ENCODE measurements around the gene PPP1R9A.

PPP1R9A gene

DNA sequence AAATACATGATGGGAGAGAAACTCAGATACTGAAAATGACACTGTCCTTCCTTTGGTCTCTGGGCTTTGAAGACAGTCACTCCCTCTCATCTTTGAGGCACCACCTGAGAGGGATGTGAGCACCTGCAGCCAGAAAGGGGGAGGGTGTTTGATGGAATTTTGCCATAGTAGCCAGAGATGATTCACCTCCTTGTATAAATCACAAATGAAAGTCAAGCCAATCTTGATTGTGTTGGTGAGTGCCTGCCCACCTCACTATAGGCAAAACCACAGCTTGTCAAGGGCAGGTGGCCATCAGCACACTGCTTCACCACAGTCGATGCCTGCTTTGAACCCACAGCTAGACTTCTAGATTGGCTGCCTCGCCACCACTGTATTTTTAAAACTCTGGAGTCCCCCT, 368.7 kb downstream of the PPP1R9A start:
- DNase-seq (ENCODE audit: low read depth, low spot score) = no peak
- H3K4me3 ChIP-seq (ENCODE audit: low read length) = no peak overlapping the region

DNA sequence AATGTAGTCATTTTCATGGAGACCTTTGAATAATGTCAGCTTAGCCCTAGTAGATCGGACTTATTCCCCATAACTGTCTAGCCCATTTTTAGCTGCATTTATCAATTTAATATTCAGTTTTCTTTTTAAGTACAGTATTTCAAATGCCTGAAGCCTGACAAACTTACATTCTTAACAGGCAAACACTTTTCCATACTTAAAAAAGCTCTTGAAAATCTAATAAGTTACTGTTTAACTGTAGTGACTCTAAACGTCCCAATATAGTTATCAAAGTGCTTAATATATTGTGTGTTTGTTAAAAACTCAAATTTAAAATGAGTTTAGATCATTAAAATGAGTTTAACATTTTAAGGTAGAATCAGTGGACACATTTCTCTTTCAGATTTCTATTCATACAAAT, 372.0 kb downstream of the PPP1R9A start:
- no peak for DNase-seq (ENCODE audit: low read depth, low spot score)
- no peak overlapping the region for H3K4me3 ChIP-seq (ENCODE audit: low read length)

DNA sequence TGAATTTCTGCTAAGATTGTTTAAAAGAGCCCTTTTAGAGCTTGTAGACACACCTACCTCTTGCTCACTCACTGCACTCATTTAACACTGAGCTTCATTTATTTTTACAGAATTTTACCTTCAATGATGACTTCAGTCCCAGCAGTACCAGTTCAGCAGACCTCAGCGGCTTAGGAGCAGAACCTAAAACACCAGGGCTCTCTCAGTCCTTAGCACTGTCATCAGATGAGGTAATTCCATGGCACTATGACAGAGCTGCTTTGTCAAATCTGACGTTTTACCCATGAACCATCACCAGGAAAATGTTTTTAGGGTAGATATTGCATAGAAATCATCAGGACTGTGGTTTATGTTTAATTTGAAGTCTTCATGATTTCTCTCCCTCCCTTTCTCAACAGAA, 378.7 kb downstream of the PPP1R9A start:
- no peak overlapping the region for H3K4me3 ChIP-seq (ENCODE audit: low read length)

GRCh38 chr7:95290166-95290830, 382.9 kb downstream of the PPP1R9A start:
- no peak overlapping the region for H3K4me3 ChIP-seq (ENCODE audit: low read length)
- DNase-seq (ENCODE audit: low read depth, low spot score) = no peak

More for the DNA sequence above, 378.7 kb downstream of the PPP1R9A start:
- DNase-seq (ENCODE audit: low read depth, low spot score) = no peak

DNA sequence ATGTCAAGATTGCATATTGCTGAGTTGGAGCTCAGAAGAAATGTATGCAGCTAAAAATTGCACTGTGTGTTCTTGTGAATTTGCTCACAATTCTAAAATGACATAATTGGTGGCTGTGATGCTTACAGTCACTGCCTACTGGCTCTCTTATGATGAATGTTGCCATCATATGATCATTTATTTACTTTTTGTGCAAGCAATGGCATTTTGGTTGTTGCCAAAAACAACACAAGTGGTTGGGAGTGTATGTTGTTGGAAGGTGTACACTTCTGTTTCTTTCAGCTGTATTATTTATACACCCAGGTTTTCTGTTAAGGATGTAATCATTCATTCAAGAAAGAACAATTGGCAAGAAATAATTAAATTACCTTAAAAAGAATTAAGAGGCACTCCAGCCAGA, 388.0 kb downstream of the PPP1R9A start:
- no peak for DNase-seq (ENCODE audit: low read depth, low spot score)
- H3K4me3 ChIP-seq (ENCODE audit: low read length) = no peak overlapping the region

GRCh38 chr7:95296456-95296855, 389.1 kb downstream of the PPP1R9A start:
- H3K4me3 ChIP-seq (ENCODE audit: low read length) = no peak overlapping the region
- no peak for DNase-seq (ENCODE audit: low read depth, low spot score)

GRCh38 chr7:95297041-95297440, 389.6 kb downstream of the PPP1R9A start:
- no peak overlapping the region for H3K4me3 ChIP-seq (ENCODE audit: low read length)
- no peak for DNase-seq (ENCODE audit: low read depth, low spot score)

GRCh38 chr7:95298091-95298490, 390.7 kb downstream of the PPP1R9A start:
- H3K4me3 ChIP-seq (ENCODE audit: low read length) = no peak overlapping the region
- DNase-seq (ENCODE audit: low read depth, low spot score) = no peak

DNA sequence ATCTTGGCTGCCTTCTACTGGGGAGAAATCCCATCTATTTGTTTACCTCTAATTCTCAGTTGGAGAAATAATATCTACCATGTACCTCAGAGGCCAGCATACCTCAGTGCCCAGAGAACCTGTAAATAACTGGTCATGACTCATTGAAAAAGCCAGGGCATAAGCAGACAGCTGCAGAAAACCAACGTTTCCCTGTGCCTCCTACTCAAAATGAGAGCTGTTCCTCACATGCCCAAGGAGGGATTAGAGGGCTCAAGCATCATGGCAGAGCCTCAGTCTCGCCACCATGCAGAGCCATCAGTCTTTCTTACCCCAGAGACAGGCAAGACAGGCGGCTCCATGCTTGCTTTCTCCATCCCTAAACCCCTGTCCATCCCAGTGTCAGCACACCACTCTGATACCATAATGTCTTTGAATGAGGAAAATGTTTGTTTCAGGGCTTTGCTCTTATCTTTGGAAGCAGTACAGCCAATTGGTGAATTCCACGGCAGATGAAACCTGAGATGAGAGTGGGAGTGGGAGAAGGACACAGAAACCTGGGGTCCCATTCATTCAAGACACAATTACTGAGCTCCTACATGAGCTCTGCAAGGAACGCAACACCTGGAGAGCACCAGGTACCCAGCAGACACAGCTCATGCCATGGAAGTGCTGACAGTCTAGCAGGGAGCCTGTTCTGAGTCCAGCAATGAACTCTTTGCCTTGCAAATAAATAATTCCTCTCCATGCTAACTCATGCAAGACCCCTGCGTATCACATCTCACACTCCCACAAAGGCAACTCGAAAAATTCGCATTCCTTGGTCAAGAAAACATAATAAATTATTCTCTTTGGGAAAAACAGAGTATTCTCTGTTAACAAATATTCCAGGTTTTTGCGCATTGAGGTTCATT, 395.9 kb downstream of the PPP1R9A start:
- no peak overlapping the region for H3K4me3 ChIP-seq (ENCODE audit: low read length)
- DNase-seq (ENCODE audit: low read depth, low spot score) = no peak

- no peak for DNase-seq (ENCODE audit: low read depth, low spot score)
- no peak overlapping the region for H3K4me3 ChIP-seq (ENCODE audit: low read length)
These were observed 397.6 kb downstream of the PPP1R9A start for GRCh38 chr7:95304990-95305389.

GRCh38 chr7:95309951-95310350, 402.6 kb downstream of the PPP1R9A start:
- DNase-seq (ENCODE audit: low read depth, low spot score) = no peak
- no peak overlapping the region for H3K4me3 ChIP-seq (ENCODE audit: low read length)

- no peak overlapping the region for H3K4me3 ChIP-seq (ENCODE audit: low read length)
- no peak for DNase-seq (ENCODE audit: low read depth, low spot score)
These were observed 404.0 kb downstream of the PPP1R9A start for GRCh38 chr7:95311389-95311788.

GRCh38 chr7:95312561-95312960, 405.2 kb downstream of the PPP1R9A start:
- no peak for DNase-seq (ENCODE audit: low read depth, low spot score)

DNA sequence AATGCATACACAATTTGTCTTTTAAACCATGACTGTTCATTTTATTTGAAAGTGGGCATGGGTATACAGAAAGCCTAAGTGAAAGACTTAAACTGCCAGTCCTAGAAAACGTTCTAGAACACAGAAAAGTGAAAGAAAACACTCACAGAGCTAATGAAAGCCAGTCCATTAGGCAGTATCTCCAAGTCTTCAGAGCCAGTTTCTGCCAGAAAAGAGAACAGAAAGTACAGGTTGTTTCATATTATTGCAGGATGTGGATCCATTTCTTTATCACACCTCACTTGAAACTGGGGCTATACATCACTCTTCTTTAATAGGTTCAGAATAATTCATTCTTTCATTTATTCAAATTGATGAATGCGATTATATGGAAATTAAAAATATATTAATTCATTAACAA, 409.2 kb downstream of the PPP1R9A start:
- DNase-seq (ENCODE audit: low read depth, low spot score) = no peak

More at GRCh38 chr7:95312561-95312960, 405.2 kb downstream of the PPP1R9A start:
- H3K4me3 ChIP-seq (ENCODE audit: low read length) = no peak overlapping the region

GRCh38 chr7:95317546-95317945, 410.2 kb downstream of the PPP1R9A start:
- no peak for DNase-seq (ENCODE audit: low read depth, low spot score)
- no peak overlapping the region for H3K4me3 ChIP-seq (ENCODE audit: low read length)

More for the DNA sequence above, 409.2 kb downstream of the PPP1R9A start:
- no peak overlapping the region for H3K4me3 ChIP-seq (ENCODE audit: low read length)

GRCh38 chr7:95317966-95318365, 410.6 kb downstream of the PPP1R9A start:
- no peak for DNase-seq (ENCODE audit: low read depth, low spot score)
- H3K4me3 ChIP-seq (ENCODE audit: low read length) = no peak overlapping the region

DNA sequence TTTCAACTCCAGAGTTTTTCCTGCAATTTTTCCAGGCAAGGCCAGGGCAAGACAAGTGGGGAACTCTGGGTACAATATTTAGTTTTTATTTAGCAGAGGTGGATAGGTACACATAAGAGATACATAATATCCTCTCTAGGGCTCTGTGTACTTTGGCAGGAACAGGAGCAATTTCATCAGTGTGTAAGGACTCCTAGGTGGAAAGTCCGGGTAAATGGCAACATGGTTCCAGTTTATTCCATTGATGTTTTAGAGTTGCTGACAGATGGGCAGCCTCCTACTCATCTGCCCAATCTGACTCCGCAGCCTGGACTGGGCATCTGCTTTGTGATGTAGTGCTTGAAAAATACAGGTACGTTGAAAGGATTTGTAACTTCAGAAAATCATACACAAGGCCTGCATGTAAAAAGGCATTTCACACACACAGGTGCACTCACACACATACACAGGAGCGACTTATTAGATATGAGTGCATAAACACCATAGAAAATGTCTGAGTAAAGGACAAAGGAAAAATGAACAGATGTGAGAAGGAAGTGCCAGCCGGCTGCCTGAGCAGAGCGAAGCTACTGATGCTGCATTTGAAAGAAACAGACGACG, 411.2 kb downstream of the PPP1R9A start:
- no peak overlapping the region for H3K4me3 ChIP-seq (ENCODE audit: low read length)
- DNase-seq (ENCODE audit: low read depth, low spot score) = no peak

DNA sequence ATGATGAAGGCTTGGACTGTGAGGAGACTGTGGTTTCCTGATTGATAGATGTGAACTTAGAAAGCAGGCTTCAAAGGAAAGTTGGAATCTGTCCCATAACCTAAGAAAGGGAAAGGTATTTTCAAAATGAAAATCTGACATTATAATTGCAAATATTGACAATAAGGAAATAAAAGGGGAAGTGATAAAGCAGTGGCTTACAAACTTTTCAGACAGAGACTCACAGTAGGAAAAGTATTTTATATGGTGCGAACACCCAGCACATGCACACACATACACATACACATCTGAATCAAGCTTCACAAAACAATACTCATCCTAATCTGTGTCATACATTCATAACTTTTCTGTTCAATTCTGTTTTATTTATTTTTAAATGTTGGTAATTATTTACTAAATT, 412.2 kb downstream of the PPP1R9A start:
- DNase-seq (ENCODE audit: low read depth, low spot score) = no peak
- H3K4me3 ChIP-seq (ENCODE audit: low read length) = no peak overlapping the region

DNA sequence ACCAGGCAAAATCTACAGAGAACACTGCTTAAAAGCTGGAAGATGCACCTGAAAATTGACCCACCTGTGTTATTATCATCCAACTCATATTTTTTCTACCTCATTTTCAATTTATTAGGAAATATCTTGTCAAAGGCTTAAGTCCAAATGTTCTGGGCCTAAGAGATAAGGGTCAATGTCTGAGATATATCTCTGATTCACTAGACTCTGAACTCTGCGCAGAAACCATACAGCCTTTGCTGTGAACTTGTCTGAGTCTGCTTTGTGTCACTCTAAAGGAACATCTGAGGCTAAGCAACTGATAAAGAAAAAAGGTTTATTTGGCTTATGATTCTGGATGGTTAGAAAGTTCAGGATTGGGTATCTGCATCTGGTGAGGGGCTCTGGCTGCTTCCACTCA, 413.3 kb downstream of the PPP1R9A start:
- no peak for DNase-seq (ENCODE audit: low read depth, low spot score)
- H3K4me3 ChIP-seq (ENCODE audit: low read length) = no peak overlapping the region

GRCh38 chr7:95321720-95322119, 414.3 kb downstream of the PPP1R9A start:
- no peak for DNase-seq (ENCODE audit: low read depth, low spot score)
- H3K4me3 ChIP-seq (ENCODE audit: low read length) = no peak overlapping the region

All from Jurkat, Clone E6-1 (cell line).